ENCODE measurements around the gene ZFAND2B. TPM values are rescaled to one million over a fixed set of nuclear protein-coding genes. Genes with fewer than 3 reads are reported as not detected.

ZFAND2B gene
- total RNA-seq, 4 donors from 2014 or later = 34.6 to 49.9 (median 43.6) TPM

DNA sequence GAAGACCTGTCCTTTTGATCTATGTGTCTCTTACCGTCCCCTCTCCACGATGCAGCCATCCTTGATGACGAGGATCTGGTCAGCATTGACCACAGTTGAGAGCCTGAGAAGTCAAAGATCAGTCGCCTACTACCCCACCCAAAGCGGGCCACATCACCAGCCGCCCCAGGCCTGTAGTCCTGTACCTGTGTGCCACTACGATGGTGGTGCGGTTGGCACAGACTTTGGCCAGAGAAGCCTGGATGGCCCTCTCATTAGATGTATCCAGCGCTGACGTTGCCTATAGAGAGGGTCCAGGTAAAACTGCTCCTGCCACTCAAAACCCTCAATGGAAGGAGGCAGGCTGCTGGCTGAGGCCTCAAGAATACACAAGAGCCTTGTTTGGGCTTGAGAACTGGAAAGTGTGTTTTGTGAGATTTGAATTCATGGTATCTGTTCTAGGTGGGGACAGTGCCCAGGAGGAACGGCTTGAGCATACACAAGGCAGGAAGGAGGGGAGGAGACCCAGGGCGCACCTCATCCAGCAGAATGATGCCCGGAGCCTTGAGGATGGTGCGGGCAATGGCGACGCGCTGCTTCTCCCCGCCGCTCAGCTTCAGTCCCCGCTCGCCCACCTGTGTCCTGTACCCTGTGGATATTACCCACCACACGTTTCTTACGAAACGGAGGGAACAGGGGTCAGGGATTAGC is 3.8 kb downstream of the ZFAND2B start:
- intact Hi-C loops (cut with DNase I) = loop anchor here (10.0 kb wide), 1 partner anchor 46 kb away; the partner anchor contains the start of gene NHEJ1
- Histone ChIP-seq H3K9me3 (no peaks in the 10 kb centered on the region), H3K4me3 (no peak overlapping the region), H3K36me3 (peaks cover 30 to 73% (median 35%) of the 10 kb centered on the region in 3 donors), H3K27me3 (no peaks in the 10 kb centered on the region), H3K27ac (peak overlapping the region in 1 of 4 donors; percentile 21), H3K4me1 (peaks cover 12 to 34% (median 14%) of the 10 kb centered on the region in 3 donors)
- DNase-seq = no peak
- WGBS, 2 donors = 89 to 94% methylated on average over 16 to 18 of the region's 24 CpGs
- TF ChIP-seq, protein P1, sequence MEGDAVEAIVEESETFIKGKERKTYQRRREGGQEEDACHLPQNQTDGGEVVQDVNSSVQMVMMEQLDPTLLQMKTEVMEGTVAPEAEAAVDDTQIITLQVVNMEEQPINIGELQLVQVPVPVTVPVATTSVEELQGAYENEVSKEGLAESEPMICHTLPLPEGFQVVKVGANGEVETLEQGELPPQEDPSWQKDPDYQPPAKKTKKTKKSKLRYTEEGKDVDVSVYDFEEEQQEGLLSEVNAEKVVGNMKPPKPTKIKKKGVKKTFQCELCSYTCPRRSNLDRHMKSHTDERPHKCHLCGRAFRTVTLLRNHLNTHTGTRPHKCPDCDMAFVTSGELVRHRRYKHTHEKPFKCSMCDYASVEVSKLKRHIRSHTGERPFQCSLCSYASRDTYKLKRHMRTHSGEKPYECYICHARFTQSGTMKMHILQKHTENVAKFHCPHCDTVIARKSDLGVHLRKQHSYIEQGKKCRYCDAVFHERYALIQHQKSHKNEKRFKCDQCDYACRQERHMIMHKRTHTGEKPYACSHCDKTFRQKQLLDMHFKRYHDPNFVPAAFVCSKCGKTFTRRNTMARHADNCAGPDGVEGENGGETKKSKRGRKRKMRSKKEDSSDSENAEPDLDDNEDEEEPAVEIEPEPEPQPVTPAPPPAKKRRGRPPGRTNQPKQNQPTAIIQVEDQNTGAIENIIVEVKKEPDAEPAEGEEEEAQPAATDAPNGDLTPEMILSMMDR (IDR thresholded peaks at IDR 0.05) = no peak
- no peak for TF ChIP-seq POLR2A (IDR thresholded peaks at IDR 0.05)

GRCh38 chr2:219210886-219211362 is 4.3 kb downstream of the ZFAND2B start:
- no peaks in the 10 kb centered on the region for H3K27me3 ChIP-seq
- H3K4me1 ChIP-seq = peaks cover 12 to 33% (median 14%) of the 10 kb centered on the region in 3 donors
- H3K4me3 ChIP-seq = no peak overlapping the region
- WGBS, 2 donors = 85 to 90% methylated on average over 9 of the region's 9 CpGs
- H3K27ac ChIP-seq = no peak overlapping the region
- H3K36me3 ChIP-seq = peaks cover 30 to 79% (median 38%) of the 10 kb centered on the region in 3 donors
- DNase-seq = no peak
- TF ChIP-seq, protein P1 (IDR thresholded peaks at IDR 0.05) = no peak
- TF ChIP-seq POLR2A (IDR thresholded peaks at IDR 0.05) = no peak
- no peaks in the 10 kb centered on the region for H3K9me3 ChIP-seq
- intact Hi-C loops (cut with DNase I) = loop anchor here (10.0 kb wide), 1 partner anchor 46 kb away; the partner anchor contains the start of gene NHEJ1

GRCh38 chr2:219213026-219213415 is 6.4 kb downstream of the ZFAND2B start:
- H3K4me1 ChIP-seq = peaks cover 18 to 37% (median 20%) of the 10 kb centered on the region in 3 donors
- H3K9me3 ChIP-seq = no peaks in the 10 kb centered on the region
- no peak for DNase-seq
- H3K27ac ChIP-seq = no peak overlapping the region
- H3K27me3 ChIP-seq = no peaks in the 10 kb centered on the region
- intact Hi-C loops (cut with DNase I) = loop anchor here (10.0 kb wide), 1 partner anchor 48 kb away; the partner anchor contains the start of gene NHEJ1
- WGBS, 2 donors = 67 to 93% methylated on average over 5 to 6 of the region's 8 CpGs
- peaks cover 30 to 85% (median 39%) of the 10 kb centered on the region in 3 donors for H3K36me3 ChIP-seq
- no peak overlapping the region for H3K4me3 ChIP-seq
- TF ChIP-seq POLR2A (IDR thresholded peaks at IDR 0.05) = no peak
- TF ChIP-seq, protein P1 (IDR thresholded peaks at IDR 0.05) = no peak

- Histone ChIP-seq H3K27ac (no peak overlapping the region), H3K4me1 (peaks cover 13 to 37% (median 22%) of the 10 kb centered on the region in 3 donors), H3K27me3 (no peaks in the 10 kb centered on the region), H3K9me3 (no peaks in the 10 kb centered on the region), H3K36me3 (peaks cover 30 to 80% (median 39%) of the 10 kb centered on the region in 3 donors), H3K4me3 (no peak overlapping the region)
- intact Hi-C loops (cut with DNase I) = loop anchor here (10.0 kb wide), 1 partner anchor 49 kb away; the partner anchor contains the start of gene NHEJ1
- TF ChIP-seq, protein P1 (IDR thresholded peaks at IDR 0.05) = no peak
- TF ChIP-seq POLR2A (IDR thresholded peaks at IDR 0.05) = no peak
- WGBS, 2 donors = 86 to 92% methylated on average over 5 to 8 of the region's 10 CpGs
- no peak for DNase-seq
Measured at GRCh38 chr2:219213486-219214071, 7.0 kb downstream of the ZFAND2B start.

DNA sequence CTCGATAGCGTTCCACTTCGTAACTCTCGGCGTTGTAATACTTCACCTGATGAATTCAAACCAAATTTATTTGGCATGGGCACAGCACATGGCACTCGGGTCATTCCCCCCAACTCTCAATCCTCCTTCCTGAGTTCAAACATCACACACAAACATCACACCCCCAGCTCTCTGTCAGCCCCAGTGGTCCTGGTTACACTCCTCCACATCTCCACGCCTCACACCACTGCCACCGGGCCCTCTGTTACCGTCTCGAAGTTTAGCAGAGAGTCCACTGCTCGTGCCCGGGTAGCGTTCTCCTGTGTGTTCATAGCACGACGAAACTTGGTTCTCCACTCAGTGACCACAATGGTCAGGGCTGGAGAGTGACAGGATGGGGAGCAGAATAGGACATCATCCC is 7.6 kb downstream of the ZFAND2B start:
- peaks cover 16 to 37% (median 24%) of the 10 kb centered on the region in 3 donors for H3K4me1 ChIP-seq
- H3K4me3 ChIP-seq = no peak overlapping the region
- no peak overlapping the region for H3K27ac ChIP-seq
- WGBS, 2 donors = 90 to 96% methylated on average over 14 to 15 of the region's 15 CpGs
- H3K36me3 ChIP-seq = peaks cover 30 to 74% (median 34%) of the 10 kb centered on the region in 3 donors
- no peak for TF ChIP-seq POLR2A (IDR thresholded peaks at IDR 0.05)
- TF ChIP-seq, protein P1 (IDR thresholded peaks at IDR 0.05) = no peak
- H3K9me3 ChIP-seq = no peaks in the 10 kb centered on the region
- DNase-seq = no peak
- intact Hi-C loops (cut with DNase I) = loop anchor here (10.0 kb wide), 1 partner anchor 49 kb away; the partner anchor contains the start of gene NHEJ1
- H3K27me3 ChIP-seq = no peaks in the 10 kb centered on the region

Measured in esophagus squamous epithelium (tissue), 5 donors.